HEK293 (cell line): ENCODE data around the gene LILRB3.

Experiments used
- GLI4 ChIP-seq: fragments of 450-650 bp; formaldehyde crosslinking; IDR thresholded peaks from 2 replicates; pipeline ENCODE4 v1.5.1; 2016; ENCODE audit warnings: missing biosample characterization, missing genetic modification characterization
- YY1 ChIP-seq: fragments of 450-650 bp; formaldehyde crosslinking; IDR thresholded peaks from 2 replicates; pipeline ENCODE4 v1.5.1; 2018; ENCODE audit warnings: missing biosample characterization, missing genetic modification characterization
- TF ChIP-seq, protein P1 (sequence below): fragments of 450-650 bp; formaldehyde crosslinking; IDR thresholded peaks from 2 replicates; pipeline ENCODE4 v1.5.1; 2016; ENCODE audit warnings: missing biosample characterization, missing genetic modification characterization

DNA sequence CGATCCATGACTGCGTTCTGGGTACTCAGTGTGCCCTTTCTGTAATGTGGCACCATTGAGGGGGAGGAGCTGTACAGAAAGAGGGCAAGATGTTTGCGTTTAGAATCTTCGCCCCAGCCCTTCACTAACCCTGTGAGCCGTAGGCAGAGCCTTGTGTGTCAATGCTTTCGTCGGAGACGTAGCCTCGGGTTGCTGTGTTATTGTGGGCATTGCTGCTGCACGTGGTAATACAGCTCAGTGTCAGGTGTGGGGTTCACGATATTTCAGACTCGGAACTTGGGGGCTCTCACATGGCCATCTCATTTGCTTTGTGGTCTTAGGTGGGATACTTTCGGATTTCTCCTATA, 16.0 kb downstream of the LILRB3 start:
- TF ChIP-seq GLI4: no peak
- TF ChIP-seq, protein P1, sequence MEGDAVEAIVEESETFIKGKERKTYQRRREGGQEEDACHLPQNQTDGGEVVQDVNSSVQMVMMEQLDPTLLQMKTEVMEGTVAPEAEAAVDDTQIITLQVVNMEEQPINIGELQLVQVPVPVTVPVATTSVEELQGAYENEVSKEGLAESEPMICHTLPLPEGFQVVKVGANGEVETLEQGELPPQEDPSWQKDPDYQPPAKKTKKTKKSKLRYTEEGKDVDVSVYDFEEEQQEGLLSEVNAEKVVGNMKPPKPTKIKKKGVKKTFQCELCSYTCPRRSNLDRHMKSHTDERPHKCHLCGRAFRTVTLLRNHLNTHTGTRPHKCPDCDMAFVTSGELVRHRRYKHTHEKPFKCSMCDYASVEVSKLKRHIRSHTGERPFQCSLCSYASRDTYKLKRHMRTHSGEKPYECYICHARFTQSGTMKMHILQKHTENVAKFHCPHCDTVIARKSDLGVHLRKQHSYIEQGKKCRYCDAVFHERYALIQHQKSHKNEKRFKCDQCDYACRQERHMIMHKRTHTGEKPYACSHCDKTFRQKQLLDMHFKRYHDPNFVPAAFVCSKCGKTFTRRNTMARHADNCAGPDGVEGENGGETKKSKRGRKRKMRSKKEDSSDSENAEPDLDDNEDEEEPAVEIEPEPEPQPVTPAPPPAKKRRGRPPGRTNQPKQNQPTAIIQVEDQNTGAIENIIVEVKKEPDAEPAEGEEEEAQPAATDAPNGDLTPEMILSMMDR (tag by site-specific recombination): no peak
- TF ChIP-seq YY1 (tag by site-specific recombination): no peak
